Glutamatergic neuron (in vitro differentiated cells): ENCODE data around the gene CYBB. TPM values are rescaled to one million over a fixed set of nuclear protein-coding genes. Genes with fewer than 3 reads are reported as not detected.

Source experiments
- DNase-seq: peaks from one replicate; pipeline ENCODE4 v3.0.0; 2022
- H3K27ac Mint-ChIP-seq: one replicate; pipeline ENCODE4 v1.8.0; 2020; ENCODE audit warnings: mild to moderate bottlenecking, mixed read lengths, inconsistent platforms; ENCODE audit not compliant: unreplicated experiment
- H3K27me3 Mint-ChIP-seq: one replicate; pipeline ENCODE4 v1.8.0; 2020; ENCODE audit warnings: mild to moderate bottlenecking, moderate library complexity, mixed read lengths, inconsistent platforms; ENCODE audit not compliant: unreplicated experiment
- H3K36me3 Mint-ChIP-seq: one replicate; pipeline ENCODE4 v1.8.0; 2020; ENCODE audit warnings: mild to moderate bottlenecking, mixed read lengths, inconsistent platforms; ENCODE audit not compliant: unreplicated experiment
- H3K4me1 Mint-ChIP-seq: one replicate; pipeline ENCODE4 v1.8.0; 2020; ENCODE audit warnings: mild to moderate bottlenecking, low read depth, mixed read lengths, inconsistent platforms; ENCODE audit not compliant: unreplicated experiment
- H3K4me3 Mint-ChIP-seq: one replicate; pipeline ENCODE4 v1.8.0; 2020; ENCODE audit warnings: mild to moderate bottlenecking, mixed read lengths, inconsistent platforms; ENCODE audit not compliant: unreplicated experiment
- H3K9me3 Mint-ChIP-seq: one replicate; pipeline ENCODE4 v1.8.0; 2020; ENCODE audit warnings: mild to moderate bottlenecking, moderate library complexity, mixed read lengths, inconsistent platforms; ENCODE audit not compliant: unreplicated experiment
- long read RNA-seq: library from polyadenylated mRNA; unstranded; transcript quantifications from one replicate; pipeline ENCODE4 v2.0.0, GENCODE V29; 2020; ENCODE audit not compliant: unreplicated experiment
- total RNA-seq: library from RNA; stranded (reverse); fragmentation: NEBNext Ultra II Directional; extraction: Animal tissue kit (Norgen Biotek cat#: 25700); gene quantifications from one replicate; pipeline ENCODE4 v1.2.1, GENCODE V29; 2021; ENCODE audit not compliant: unreplicated experiment
- TF ChIP-seq, protein P1 (sequence below): fragments of 200-600 bp; sonication (generic); IDR thresholded peaks from one replicate; pipeline ENCODE4 v1.5.0; 2021; ENCODE audit not compliant: partially characterized antibody, unreplicated experiment

Gene CYBB
- 0.61 TPM for total RNA-seq
- long read RNA-seq, result 0 reads

DNA sequence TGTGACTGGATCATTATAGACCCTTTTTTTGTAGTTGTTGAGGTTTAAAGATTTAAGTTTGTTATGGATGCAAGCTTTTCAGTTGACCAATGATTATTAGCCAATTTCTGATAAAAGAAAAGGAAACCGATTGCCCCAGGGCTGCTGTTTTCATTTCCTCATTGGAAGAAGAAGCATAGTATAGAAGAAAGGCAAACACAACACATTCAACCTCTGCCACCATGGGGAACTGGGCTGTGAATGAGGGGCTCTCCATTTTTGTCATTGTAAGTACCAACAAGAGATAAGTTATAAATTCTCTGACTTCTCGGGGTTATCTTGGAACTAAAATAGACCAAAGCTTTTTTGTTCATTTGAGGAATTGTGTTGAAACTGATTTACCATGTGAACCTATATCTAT lies at the start of gene CYBB:
TSS of gene CYBB (plus strand) at position 203 of the 400 bp plus-strand sequence. CDS start at position 222, 19 bp downstream.
- DNase-seq, result no peak
- Mint-ChIP-seq H3K9me3 (no peaks in the 10 kb centered on the region), H3K4me3 (no peak within 1 kb of the TSS), H3K27ac (no peak within 1 kb of the TSS), H3K36me3 (no peaks in the 10 kb centered on the region), H3K27me3 (no peaks in the 10 kb centered on the region), H3K4me1 (no peaks in the 10 kb centered on the region)
- TF ChIP-seq, protein P1, sequence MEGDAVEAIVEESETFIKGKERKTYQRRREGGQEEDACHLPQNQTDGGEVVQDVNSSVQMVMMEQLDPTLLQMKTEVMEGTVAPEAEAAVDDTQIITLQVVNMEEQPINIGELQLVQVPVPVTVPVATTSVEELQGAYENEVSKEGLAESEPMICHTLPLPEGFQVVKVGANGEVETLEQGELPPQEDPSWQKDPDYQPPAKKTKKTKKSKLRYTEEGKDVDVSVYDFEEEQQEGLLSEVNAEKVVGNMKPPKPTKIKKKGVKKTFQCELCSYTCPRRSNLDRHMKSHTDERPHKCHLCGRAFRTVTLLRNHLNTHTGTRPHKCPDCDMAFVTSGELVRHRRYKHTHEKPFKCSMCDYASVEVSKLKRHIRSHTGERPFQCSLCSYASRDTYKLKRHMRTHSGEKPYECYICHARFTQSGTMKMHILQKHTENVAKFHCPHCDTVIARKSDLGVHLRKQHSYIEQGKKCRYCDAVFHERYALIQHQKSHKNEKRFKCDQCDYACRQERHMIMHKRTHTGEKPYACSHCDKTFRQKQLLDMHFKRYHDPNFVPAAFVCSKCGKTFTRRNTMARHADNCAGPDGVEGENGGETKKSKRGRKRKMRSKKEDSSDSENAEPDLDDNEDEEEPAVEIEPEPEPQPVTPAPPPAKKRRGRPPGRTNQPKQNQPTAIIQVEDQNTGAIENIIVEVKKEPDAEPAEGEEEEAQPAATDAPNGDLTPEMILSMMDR, result no peak

DNA sequence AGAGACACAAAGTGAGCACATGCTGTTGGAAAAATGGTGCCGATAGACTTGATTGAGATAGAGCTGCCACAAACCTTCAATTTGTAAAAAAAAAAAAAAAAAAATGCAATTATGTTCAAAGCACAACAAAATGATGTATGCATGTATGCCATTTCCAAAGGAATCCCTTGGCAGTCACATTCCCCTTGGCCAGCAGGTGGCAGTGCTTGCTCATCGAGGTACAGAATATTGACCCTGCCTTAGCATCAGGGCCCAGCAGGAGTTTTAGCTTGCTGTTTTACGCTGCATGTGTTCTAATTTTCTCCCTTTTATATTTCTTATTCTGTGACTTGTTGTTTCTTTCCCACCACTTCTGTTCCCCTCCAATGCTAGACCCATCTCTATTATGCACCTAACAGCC lies 34.5 kb upstream of the CYBB start:
- Mint-ChIP-seq H3K27ac (no peak overlapping the region), H3K27me3 (no peaks in the 10 kb centered on the region), H3K4me1 (no peaks in the 10 kb centered on the region), H3K36me3 (no peaks in the 10 kb centered on the region), H3K4me3 (no peak overlapping the region), H3K9me3 (no peaks in the 10 kb centered on the region)
- TF ChIP-seq, protein P1, result peak; percentile 70
- DNase-seq, result peak; percentile 80

DNA sequence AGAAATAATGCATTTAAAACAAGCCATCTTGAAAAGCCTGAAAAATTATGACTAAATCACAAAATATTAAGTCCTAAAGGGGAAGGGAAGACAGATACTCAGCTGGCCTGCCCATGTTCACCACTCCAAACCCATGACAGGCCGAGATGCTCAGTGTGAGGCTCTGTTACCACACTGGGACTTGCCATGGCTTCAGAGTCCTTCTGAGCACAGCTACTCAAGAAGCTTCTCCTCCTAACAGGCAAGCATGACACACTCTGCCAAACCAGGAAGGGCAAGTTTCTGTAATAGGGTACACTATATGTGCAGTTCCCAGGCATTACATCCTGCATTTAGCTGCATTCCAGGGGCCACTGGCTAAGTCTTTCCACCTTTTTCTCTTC lies 34.0 kb upstream of the CYBB start:
- no peak overlapping the region for H3K4me3 Mint-ChIP-seq
- no peaks in the 10 kb centered on the region for H3K27me3 Mint-ChIP-seq
- no peaks in the 10 kb centered on the region for H3K9me3 Mint-ChIP-seq
- H3K27ac Mint-ChIP-seq, result no peak overlapping the region
- H3K4me1 Mint-ChIP-seq, result no peaks in the 10 kb centered on the region
- no peaks in the 10 kb centered on the region for H3K36me3 Mint-ChIP-seq
- TF ChIP-seq, protein P1, result no peak
- no peak for DNase-seq

DNA sequence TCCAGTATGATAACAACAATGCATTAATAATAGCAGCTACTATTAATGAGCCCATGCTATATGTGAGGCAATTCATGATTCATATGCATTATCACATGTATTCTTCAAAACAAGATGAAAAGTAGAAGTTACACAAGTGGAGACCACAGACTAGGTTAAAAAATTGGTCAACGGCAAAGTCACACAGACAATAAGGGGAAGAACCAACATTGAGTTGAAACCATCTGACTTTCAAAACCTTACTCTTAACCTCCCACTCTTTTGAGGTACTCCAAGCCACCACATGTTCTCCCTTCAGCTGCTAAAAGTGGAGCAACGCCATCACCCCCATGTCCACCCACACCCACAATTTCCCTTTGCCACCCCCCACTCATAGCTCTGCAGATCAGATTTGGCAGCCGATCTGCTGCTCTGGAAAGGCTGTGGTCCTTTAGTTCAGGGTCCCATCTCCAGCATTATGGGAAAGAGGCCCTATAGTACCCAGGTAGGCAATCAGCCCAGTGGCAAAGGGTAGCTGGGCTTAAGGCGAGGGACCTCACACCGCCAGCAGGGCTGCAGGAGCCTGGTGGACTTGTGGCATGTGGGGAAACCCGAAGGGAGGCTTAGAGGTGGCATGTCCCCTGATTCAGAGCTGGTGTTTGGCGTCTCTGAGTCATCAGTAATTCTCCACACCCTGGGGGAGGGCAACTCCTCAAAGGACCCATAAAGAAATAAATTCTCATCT lies 33.5 kb upstream of the CYBB start:
- no peaks in the 10 kb centered on the region for H3K4me1 Mint-ChIP-seq
- no peaks in the 10 kb centered on the region for H3K9me3 Mint-ChIP-seq
- no peaks in the 10 kb centered on the region for H3K27me3 Mint-ChIP-seq
- no peak for DNase-seq
- TF ChIP-seq, protein P1, result no peak
- no peak overlapping the region for H3K27ac Mint-ChIP-seq
- H3K36me3 Mint-ChIP-seq, result no peaks in the 10 kb centered on the region
- no peak overlapping the region for H3K4me3 Mint-ChIP-seq

DNA sequence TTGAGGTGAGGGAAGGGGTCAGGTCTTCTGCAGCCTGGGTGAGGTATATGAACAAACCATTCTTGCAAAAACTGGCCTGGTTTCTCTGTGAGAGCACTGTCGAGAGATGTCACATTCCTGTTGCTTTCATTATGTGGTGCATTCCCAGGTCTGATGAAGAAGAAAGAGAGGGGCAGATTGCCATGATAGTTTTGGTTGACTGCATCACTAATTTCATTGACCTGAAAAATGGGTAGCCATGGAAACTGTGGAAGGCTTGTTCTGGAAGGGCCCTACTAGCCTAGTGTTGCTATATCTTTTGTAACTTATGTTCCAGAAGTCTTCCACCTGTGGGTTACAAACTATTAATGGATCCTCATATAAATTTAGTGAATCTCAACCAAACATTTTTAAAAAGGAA lies 32.9 kb upstream of the CYBB start:
- Mint-ChIP-seq H3K27me3 (no peaks in the 10 kb centered on the region), H3K9me3 (no peaks in the 10 kb centered on the region), H3K4me3 (no peak overlapping the region), H3K36me3 (no peaks in the 10 kb centered on the region), H3K4me1 (no peaks in the 10 kb centered on the region), H3K27ac (no peak overlapping the region)
- DNase-seq, result no peak
- TF ChIP-seq, protein P1, result no peak
